Measurements from ENCODE around the gene AUTS2. TPM values are rescaled to one million over a fixed set of nuclear protein-coding genes. Genes with fewer than 3 reads are reported as not detected.

AUTS2 gene
- total RNA-seq, 1 experiment from 2014 or later = 256 TPM

DNA sequence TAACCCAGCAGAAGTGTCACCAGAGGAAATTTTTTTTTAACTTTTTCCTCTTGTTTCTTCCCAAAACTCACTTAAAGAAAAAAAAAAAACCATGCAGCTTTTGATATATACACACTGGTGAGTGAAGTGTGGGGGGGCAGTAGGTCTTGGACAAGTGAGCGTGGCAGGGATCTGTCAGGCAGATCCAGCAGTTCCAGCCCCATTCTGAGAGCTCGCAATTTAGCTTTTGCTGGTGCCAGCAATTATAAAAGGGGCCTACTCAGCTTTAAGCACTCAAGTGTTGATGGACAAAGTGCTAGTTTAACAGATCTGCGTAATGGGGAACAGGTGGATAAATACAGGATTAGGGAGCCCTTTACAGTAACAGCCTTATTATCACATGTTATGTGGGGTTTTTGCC is 914.5 kb downstream of the AUTS2 start:
- Histone ChIP-seq H3K27me3 (ENCODE audit: insufficient read depth, low read length) (no peaks in the 10 kb centered on the region), H4K8ac (replicated peaks; ENCODE audit: insufficient read length, low read depth, low read length) (no peak overlapping the region), H3K23ac (ENCODE audit: insufficient read length, low read depth, low read length) (no peak overlapping the region), H3K4me2 (ENCODE audit: insufficient read depth, insufficient read length, low read length) (no peak overlapping the region), H3K27ac (ENCODE audit: insufficient read length, low read depth, low read length) (no peak overlapping the region), H2BK120ac (ENCODE audit: low read depth, low read length, poor library complexity, severe bottlenecking) (no peak overlapping the region), H4K5ac (ENCODE audit: insufficient read length, low read depth, low read length) (no peak overlapping the region), H3K79me2 (ENCODE audit: insufficient read depth, low read length) (no peaks in the 10 kb centered on the region), H3K9ac (ENCODE audit: extremely low read depth, insufficient read length, low read length) (no peak overlapping the region), H3K79me1 (ENCODE audit: insufficient read depth, low read depth, low read length, poor library complexity, severe bottlenecking) (no peaks in the 10 kb centered on the region), H2BK20ac (ENCODE audit: low read depth, low read length, poor library complexity, severe bottlenecking) (no peak overlapping the region), H2BK5ac (ENCODE audit: insufficient read length, low read length) (no peak overlapping the region), H2BK12ac (ENCODE audit: insufficient read length, low read depth, low read length) (no peak overlapping the region), H2AFZ (ENCODE audit: low read length) (no peak overlapping the region), H2AK5ac (ENCODE audit: insufficient read length, low read length) (no peak overlapping the region), H3K9me3 (ENCODE audit: control insufficient read depth, low read depth, low read length) (no peaks in the 10 kb centered on the region), H4K20me1 (ENCODE audit: control insufficient read depth, insufficient read depth, insufficient read length) (no peaks in the 10 kb centered on the region), H3K4ac (ENCODE audit: low read depth, low read length) (no peak overlapping the region), H3T11ph (ENCODE audit: low read length) (no peak overlapping the region), H3K4me1 (ENCODE audit: insufficient read depth, low read length) (no peaks in the 10 kb centered on the region), H3K18ac (ENCODE audit: insufficient read length, low read depth, low read length) (no peak overlapping the region), H3K56ac (ENCODE audit: insufficient read length, low read depth, low read length) (no peak overlapping the region), H3K14ac (ENCODE audit: insufficient read depth, low read length) (no peak overlapping the region), H4K91ac (ENCODE audit: insufficient read length, low read depth, low read length) (no peak overlapping the region), H3K23me2 (ENCODE audit: insufficient read length, low read depth, low read length, poor library complexity, severe bottlenecking) (no peaks in the 10 kb centered on the region), H2BK15ac (ENCODE audit: low read depth, low read length) (no peak overlapping the region)
- H3K4me3 Mint-ChIP-seq = no peak overlapping the region
- peaks cover 1% of the 10 kb centered on the region for H3K27me3 Mint-ChIP-seq (ENCODE audit: low read depth)
- no peak overlapping the region for H3K27ac Mint-ChIP-seq
- TF ChIP-seq, protein P1, sequence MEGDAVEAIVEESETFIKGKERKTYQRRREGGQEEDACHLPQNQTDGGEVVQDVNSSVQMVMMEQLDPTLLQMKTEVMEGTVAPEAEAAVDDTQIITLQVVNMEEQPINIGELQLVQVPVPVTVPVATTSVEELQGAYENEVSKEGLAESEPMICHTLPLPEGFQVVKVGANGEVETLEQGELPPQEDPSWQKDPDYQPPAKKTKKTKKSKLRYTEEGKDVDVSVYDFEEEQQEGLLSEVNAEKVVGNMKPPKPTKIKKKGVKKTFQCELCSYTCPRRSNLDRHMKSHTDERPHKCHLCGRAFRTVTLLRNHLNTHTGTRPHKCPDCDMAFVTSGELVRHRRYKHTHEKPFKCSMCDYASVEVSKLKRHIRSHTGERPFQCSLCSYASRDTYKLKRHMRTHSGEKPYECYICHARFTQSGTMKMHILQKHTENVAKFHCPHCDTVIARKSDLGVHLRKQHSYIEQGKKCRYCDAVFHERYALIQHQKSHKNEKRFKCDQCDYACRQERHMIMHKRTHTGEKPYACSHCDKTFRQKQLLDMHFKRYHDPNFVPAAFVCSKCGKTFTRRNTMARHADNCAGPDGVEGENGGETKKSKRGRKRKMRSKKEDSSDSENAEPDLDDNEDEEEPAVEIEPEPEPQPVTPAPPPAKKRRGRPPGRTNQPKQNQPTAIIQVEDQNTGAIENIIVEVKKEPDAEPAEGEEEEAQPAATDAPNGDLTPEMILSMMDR (conservative IDR thresholded peaks at IDR 0.05) = no peak
- DNase-seq = no peak
- no peaks in the 10 kb centered on the region; a peak in 1 of 7 replicates for H3K36me3 Mint-ChIP-seq (ENCODE audit: insufficient read depth in 1 of 3, low read depth in 3 of 3)
- no peaks in the 10 kb centered on the region; a peak in 1 of 4 replicates for H3K4me1 Mint-ChIP-seq
- H3K9me3 Mint-ChIP-seq = no peaks in the 10 kb centered on the region
- no CpG with 5 or more reads among the region's 3 CpGs for WGBS (ENCODE audit: extremely low coverage, insufficient read length, low lambda C conversion rate)

Measured in H9 (cell line).